IMR-90 (cell line): ENCODE data around the gene CMKLR1. TPM values are rescaled to one million over a fixed set of nuclear protein-coding genes. Genes with fewer than 3 reads are reported as not detected.

Experiments
- ATAC-seq: fragments of 200-7000 bp; cut with Tn5 transposase; 2 replicates; pipeline ENCODE4 v1.9.1; 2020; ENCODE audit warnings: low read depth, mild to moderate bottlenecking, moderate library complexity
- BruUV-seq: library from RNA; stranded (reverse); fragments of 400-500 nt; replicated peaks from 2 replicates; lab custom pipeline; 2021; lab: Mats Ljungman, UMichigan
- CTCF ChIA-PET: fragments of 300-600 bp; formaldehyde crosslinking; extraction: SDS; loops from one replicate; lab custom pipeline; 2021; ENCODE audit warnings: antibody characterized with exemption; lab: Yijun Ruan, JAX
- POLR2A ChIA-PET: fragments of 300-600 bp; sonication (Branson Sonifier 250); formaldehyde crosslinking; loops from one replicate; lab custom pipeline; 2022; ENCODE audit warnings: antibody characterized with exemption; ENCODE audit not compliant: unreplicated experiment; lab: Charles Lee
- DNase-seq: peaks from one replicate; pipeline ENCODE4 v3.0.0; 2013
- H2AFZ ChIP-seq: replicated peaks from 2 replicates; pipeline ENCODE3; 2013; ENCODE audit warnings: low read length, mild to moderate bottlenecking; ENCODE audit not compliant: poor library complexity
- H2AK5ac ChIP-seq: 2 replicates; pipeline ENCODE4 v1.6.1; 2013; ENCODE audit warnings: low read depth, low read length, inconsistent platforms
- H2AK9ac ChIP-seq: replicated peaks from 2 replicates; pipeline ENCODE3; 2013; ENCODE audit warnings: mild to moderate bottlenecking, low read depth, low read length, moderate library complexity; ENCODE audit not compliant: poor library complexity
- H2BK120ac ChIP-seq: 2 replicates; pipeline ENCODE4 v1.6.1; 2013; ENCODE audit warnings: low read depth, low read length, inconsistent platforms
- H2BK15ac ChIP-seq: 3 replicates; pipeline ENCODE4 v1.6.1; 2013; ENCODE audit warnings: low read depth, low read length, inconsistent platforms
- H2BK20ac ChIP-seq: 2 replicates; pipeline ENCODE4 v1.6.1; 2013; ENCODE audit warnings: low read depth, mild to moderate bottlenecking, inconsistent platforms, low read length, moderate library complexity
- H2BK5ac ChIP-seq: 2 replicates; pipeline ENCODE4 v1.6.1; 2013; ENCODE audit warnings: mild to moderate bottlenecking, low read depth, low read length, inconsistent platforms; ENCODE audit not compliant: poor library complexity, severe bottlenecking
- H3K14ac ChIP-seq: replicated peaks from 2 replicates; pipeline ENCODE4 v1.6.1; 2013; ENCODE audit warnings: low read depth, low read length, inconsistent platforms
- H3K18ac ChIP-seq: 2 replicates; pipeline ENCODE4 v1.6.1; 2013; ENCODE audit warnings: low read depth, low read length, control low read depth
- H3K23ac ChIP-seq: 2 replicates; pipeline ENCODE4 v1.6.1; 2013; ENCODE audit warnings: low read depth, low read length, inconsistent platforms
- H3K27ac ChIP-seq: 2 replicates; pipeline ENCODE4 v1.5.1; 2013; ENCODE audit warnings: mild to moderate bottlenecking, control low read depth, low read length; ENCODE audit not compliant: insufficient read depth
- H3K27me3 ChIP-seq: 2 replicates; pipeline ENCODE4 v1.6.1; 2013; ENCODE audit warnings: low read length; ENCODE audit not compliant: control insufficient read depth, insufficient read depth
- H3K36me3 ChIP-seq: 2 replicates; pipeline ENCODE4 v1.6.1; 2013; ENCODE audit warnings: low read length, mixed read lengths; ENCODE audit not compliant: control insufficient read depth, insufficient read depth
- H3K4ac ChIP-seq: 2 replicates; pipeline ENCODE4 v1.6.1; 2013; ENCODE audit warnings: low read depth, low read length, inconsistent platforms
- H3K4me1 ChIP-seq: 2 replicates; pipeline ENCODE4 v1.6.1; 2013; ENCODE audit warnings: low read length, mixed read lengths; ENCODE audit not compliant: control insufficient read depth, insufficient read depth
- H3K4me2 ChIP-seq: 2 replicates; pipeline ENCODE4 v1.6.1; 2013; ENCODE audit warnings: low read depth, mild to moderate bottlenecking, control low read depth, low read length, moderate library complexity
- H3K4me3 ChIP-seq: 2 replicates; pipeline ENCODE4 v1.5.1; 2013; ENCODE audit warnings: low read depth, mild to moderate bottlenecking, control low read depth, low read length, moderate library complexity; ENCODE audit not compliant: insufficient read depth
- H3K56ac ChIP-seq: 2 replicates; pipeline ENCODE4 v1.6.1; 2013; ENCODE audit warnings: low read length, inconsistent platforms; ENCODE audit not compliant: insufficient read depth; ENCODE audit errors: extremely low read depth
- H3K79me1 ChIP-seq, 2 experiments: 2 replicates each; pipeline ENCODE4 v1.6.1; 2013; ENCODE audit warnings: low read length in 2 of 2, inconsistent platforms in 1 of 2, low read depth in 1 of 2
- H3K9ac ChIP-seq: 2 replicates; pipeline ENCODE4 v1.6.1; 2013; ENCODE audit warnings: low read depth, low read length, control low read depth
- H3K9me1 ChIP-seq: 2 replicates; pipeline ENCODE4 v1.6.1; 2013; ENCODE audit warnings: low read length, inconsistent platforms; ENCODE audit not compliant: insufficient read depth
- H3K9me3 ChIP-seq: 2 replicates; pipeline ENCODE4 v1.6.1; 2013; ENCODE audit warnings: low read length; ENCODE audit not compliant: control insufficient read depth, insufficient read depth
- H4K20me1 ChIP-seq: 2 replicates; pipeline ENCODE4 v1.6.1; 2013; ENCODE audit warnings: low read length, inconsistent platforms; ENCODE audit not compliant: insufficient read depth
- H4K5ac ChIP-seq: 2 replicates; pipeline ENCODE4 v1.6.1; 2013; ENCODE audit warnings: mild to moderate bottlenecking, low read depth, low read length, control low read depth
- H4K8ac ChIP-seq, 2 experiments: 2 replicates each; pipeline ENCODE4 v1.6.1; 2013; ENCODE audit warnings: low read depth in 2 of 2, low read length in 2 of 2, control low read depth in 1 of 2, inconsistent platforms in 1 of 2
- H4K91ac ChIP-seq: 2 replicates; pipeline ENCODE4 v1.6.1; 2013; ENCODE audit warnings: low read depth, low read length, inconsistent platforms; ENCODE audit not compliant: insufficient read depth
- BHLHE40 ChIP-seq: fragments of 150-350 bp; IDR thresholded peaks from 2 replicates; pipeline ENCODE4 v1.6.1; 2016; ENCODE audit warnings: mild to moderate bottlenecking, low read depth, low read length
- CEBPB ChIP-seq: IDR thresholded peaks from 2 replicates; pipeline ENCODE4 v1.6.1; 2012; ENCODE audit warnings: low read depth, low read length, improper control_type of control experiment
- CHD1 ChIP-seq: IDR thresholded peaks from 2 replicates; pipeline ENCODE4 v1.6.1; 2012; ENCODE audit warnings: low read depth, low read length, improper control_type of control experiment
- CTCF ChIP-seq: conservative IDR thresholded peaks from 2 replicates; pipeline ENCODE4 v1.5.1; 2012; ENCODE audit warnings: mild to moderate bottlenecking, low read depth, low read length, improper control_type of control experiment
- ELK1 ChIP-seq: fragments of 150-350 bp; IDR thresholded peaks from 2 replicates; pipeline ENCODE4 v1.6.1; 2016; ENCODE audit warnings: low read depth, mild to moderate bottlenecking, low read length, moderate library complexity, borderline replicate concordance
- FOS ChIP-seq: fragments of 150-350 bp; IDR thresholded peaks from 2 replicates; pipeline ENCODE4 v1.6.1; 2016; ENCODE audit warnings: low read depth, low read length
- MAFK ChIP-seq: IDR thresholded peaks from 2 replicates; pipeline ENCODE4 v1.6.1; 2012; ENCODE audit warnings: low read depth, low read length, improper control_type of control experiment
- MAZ ChIP-seq: IDR thresholded peaks from 2 replicates; pipeline ENCODE4 v1.6.1; 2012; ENCODE audit warnings: low read depth, mild to moderate bottlenecking, low read length, improper control_type of control experiment, moderate library complexity, borderline replicate concordance
- MXI1 ChIP-seq: IDR thresholded peaks from 2 replicates; pipeline ENCODE4 v1.6.1; 2012; ENCODE audit warnings: low read depth, mild to moderate bottlenecking, low read length, moderate library complexity, borderline replicate concordance
- NFE2L2 ChIP-seq: fragments of 150-350 bp; IDR thresholded peaks from 2 replicates; pipeline ENCODE4 v1.6.1; 2016; ENCODE audit warnings: low read depth, mild to moderate bottlenecking, low read length
- POLR2A ChIP-seq: IDR thresholded peaks from 2 replicates; pipeline ENCODE4 v1.6.1; 2012; ENCODE audit warnings: mild to moderate bottlenecking, low read depth, low read length
- RAD21 ChIP-seq: IDR thresholded peaks from 2 replicates; pipeline ENCODE4 v1.6.1; 2012; ENCODE audit warnings: low read length, improper control_type of control experiment
- RCOR1 ChIP-seq: IDR thresholded peaks from 2 replicates; pipeline ENCODE4 v1.6.1; 2012; ENCODE audit warnings: mild to moderate bottlenecking, low read length, improper control_type of control experiment; ENCODE audit not compliant: insufficient replicate concordance
- RFX5 ChIP-seq: IDR thresholded peaks from 2 replicates; pipeline ENCODE4 v1.8.0; 2012; ENCODE audit warnings: low read depth, mild to moderate bottlenecking, low read length, moderate library complexity
- SMC3 ChIP-seq: fragments of 150-350 bp; IDR thresholded peaks from 2 replicates; pipeline ENCODE4 v1.6.1; 2016; ENCODE audit warnings: low read depth, mild to moderate bottlenecking, antibody characterized with exemption, low read length, moderate library complexity
- USF2 ChIP-seq: fragments of 150-350 bp; IDR thresholded peaks from 2 replicates; pipeline ENCODE4 v1.6.1; 2017; ENCODE audit warnings: mild to moderate bottlenecking, antibody characterized with exemption, low read length, low read depth
- WGBS, 2 experiments: methylation state at CpG; one replicate each; pipeline versions ENCODE4 v1.1.5 to v1.1.7; 2013; ENCODE audit warnings: missing lambda C conversion rate in 2 of 2; ENCODE audit not compliant: insufficient read length in 1 of 2; ENCODE audit errors: extremely low coverage in 2 of 2; 5-methylcytosine and 5-hydroxymethylcytosine counted together
- dilution Hi-C: fragments of 300-500 bp; cut with HindIII; formaldehyde crosslinking; loops from one replicate; pipeline ENCODE4 v1.14.3; 2018; ENCODE audit warnings: low sequenced_read_pairs; ENCODE audit not compliant: unreplicated experiment
- in situ Hi-C: fragments of 300-500 bp; cut with MboI; formaldehyde crosslinking; loops from 3 replicates; pipeline ENCODE4 v1.14.3; 2019; ENCODE audit warnings: low sequenced_read_pairs, inconsistent platforms, mixed read lengths
- intact Hi-C: fragments of 100-400 bp; cut with micrococcal nuclease; formaldehyde crosslinking; loops from 2 replicates; pipeline ENCODE4 v1.10.0; 2022
- polyA plus RNA-seq, 3 experiments: library from polyadenylated mRNA; depleted of rRNA; stranded (reverse); fragments of >200 nt; gene quantifications; 2 replicates each; pipeline ENCODE4 v1.2.3, GENCODE V29; 2012; ENCODE audit warnings: low replicate concordance in 1 of 3
- total RNA-seq: library from RNA; depleted of rRNA; stranded (reverse); fragments of >200 nt; gene quantifications from 2 replicates; pipeline ENCODE4 v1.2.3, GENCODE V29; 2012

CMKLR1 gene
- total and polyA plus RNA-seq, 2 of the 4 experiments (the other 2 are of a cell fraction), result not detected

GRCh38 chr12:108342985-108343384, 3.9 kb upstream of the CMKLR1 start:
- in situ Hi-C loops, result no loop called here

More at GRCh38 chr12:108342985-108343384, 3.9 kb upstream of the CMKLR1 start:
- POLR2A ChIA-PET, result no interaction called here
- Histone ChIP-seq H2BK20ac (no peak overlapping the region), H3K18ac (no peak overlapping the region), H2BK15ac (no peak overlapping the region), H4K5ac (no peak overlapping the region), H2AK5ac (no peak overlapping the region), H2BK120ac (no peak overlapping the region), H3K36me3 (no peaks in the 10 kb centered on the region), H3K4me1 (no peaks in the 10 kb centered on the region), H2AFZ (no peak overlapping the region), H3K9ac (no peak overlapping the region), H4K91ac (no peak overlapping the region), H4K8ac (no peak overlapping the region), H2BK5ac (no peak overlapping the region), H2AK9ac (no peak overlapping the region), H3K27me3 (peaks cover 9% of the 10 kb centered on the region; the same call in 1 of the 2 replicates), H3K23ac (no peak overlapping the region), H3K79me1 (no peaks in the 10 kb centered on the region), H3K4me2 (no peak overlapping the region), H3K27ac (no peak overlapping the region), H4K20me1 (no peaks in the 10 kb centered on the region), H3K4me3 (no peak overlapping the region), H3K9me1 (no peaks in the 10 kb centered on the region), H3K4ac (no peak overlapping the region), H3K14ac (no peak overlapping the region), H3K56ac (no peak overlapping the region), H3K9me3 (no peaks in the 10 kb centered on the region)
- DNase-seq (no peak), ATAC-seq (no peak)
- intact Hi-C loops (no loop called here), dilution Hi-C loops (no loop called here)
- BruUV-seq, result no TSS peak
- CTCF ChIA-PET, result interaction anchor here (0.7 kb wide), 1 partner anchor 20 kb away, joined by 3 read pairs; no protein-coding TSS in a partner anchor
- WGBS, 2 experiments, result no CpG with 5 or more reads among the region's 5 CpGs
- TF ChIP-seq MAZ (no peak), RAD21 (no peak), RCOR1 (no peak), NFE2L2 (no peak), MAFK (no peak), FOS (no peak), USF2 (no peak), RFX5 (no peak), CHD1 (no peak), SMC3 (no peak), POLR2A (no peak), MXI1 (no peak), ELK1 (no peak), BHLHE40 (no peak), CTCF (no peak), CEBPB (no peak)
